GM21786 (cell line): ENCODE measurements around the gene KLK10.

Source experiments
- ATAC-seq: cut with Tn5 transposase; IDR thresholded peaks from one replicate; pipeline ENCODE4 v1.9.1; 2021; ENCODE audit not compliant: unreplicated experiment

KLK10 gene, protein sequence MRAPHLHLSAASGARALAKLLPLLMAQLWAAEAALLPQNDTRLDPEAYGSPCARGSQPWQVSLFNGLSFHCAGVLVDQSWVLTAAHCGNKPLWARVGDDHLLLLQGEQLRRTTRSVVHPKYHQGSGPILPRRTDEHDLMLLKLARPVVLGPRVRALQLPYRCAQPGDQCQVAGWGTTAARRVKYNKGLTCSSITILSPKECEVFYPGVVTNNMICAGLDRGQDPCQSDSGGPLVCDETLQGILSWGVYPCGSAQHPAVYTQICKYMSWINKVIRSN

GRCh38 chr19:51019544-51019925, at the start of gene KLK10:
TSS of gene KLK10 (minus strand) at chr19:51019709. CDS start at chr19:51019130, 579 bp downstream.
- ATAC-seq, result no peak

- ATAC-seq, result no peak
Observed at GRCh38 chr19:51066393-51067186, 47.1 kb upstream of the KLK10 start.

GRCh38 chr19:51065221-51065960, 45.9 kb upstream of the KLK10 start:
- ATAC-seq, result no peak

- no peak for ATAC-seq
Observed at GRCh38 chr19:51064534-51065220, 45.2 kb upstream of the KLK10 start, which contains the start of gene KLK13. TSS of gene KLK13 (minus strand) at chr19:51065092. CDS start at chr19:51065067, 25 bp downstream.

DNA sequence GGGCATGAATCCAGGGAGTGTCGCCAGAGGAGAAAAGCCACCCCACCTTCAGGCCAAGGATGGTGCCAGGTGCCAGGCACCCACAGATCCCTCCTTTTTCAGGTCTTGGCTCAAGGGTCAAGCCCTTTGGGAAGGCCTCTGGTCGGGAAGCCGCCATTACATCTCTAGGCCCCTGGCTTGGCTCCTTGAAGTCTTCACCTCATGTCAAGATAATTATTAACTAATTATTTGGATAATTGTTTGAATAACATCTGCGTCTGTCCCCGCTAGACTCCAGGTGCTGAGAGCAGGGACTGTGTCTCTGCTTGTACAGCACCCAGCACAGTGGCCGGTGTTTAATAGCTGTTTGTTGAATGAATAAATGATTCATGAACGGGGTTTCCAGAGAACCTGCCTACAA, 44.2 kb upstream of the KLK10 start:
- ATAC-seq, result no peak

DNA sequence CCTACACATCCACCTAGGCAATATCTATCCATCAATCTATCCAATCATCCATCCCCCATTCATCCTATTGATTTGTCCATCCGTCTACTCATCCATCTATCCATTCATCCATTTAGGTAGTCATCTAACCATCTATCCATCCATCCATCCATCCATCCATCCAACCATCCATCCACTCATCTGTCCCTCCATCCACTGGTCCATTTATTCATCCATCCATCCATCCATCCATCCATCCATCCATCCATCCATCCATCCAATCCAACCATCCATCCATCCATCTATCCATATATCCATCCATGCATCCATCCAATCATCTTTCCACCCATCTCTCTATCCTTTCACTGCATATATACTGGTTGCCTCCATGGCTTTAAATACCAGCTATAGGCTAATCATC, 41.5 kb upstream of the KLK10 start:
- ATAC-seq, result no peak

DNA sequence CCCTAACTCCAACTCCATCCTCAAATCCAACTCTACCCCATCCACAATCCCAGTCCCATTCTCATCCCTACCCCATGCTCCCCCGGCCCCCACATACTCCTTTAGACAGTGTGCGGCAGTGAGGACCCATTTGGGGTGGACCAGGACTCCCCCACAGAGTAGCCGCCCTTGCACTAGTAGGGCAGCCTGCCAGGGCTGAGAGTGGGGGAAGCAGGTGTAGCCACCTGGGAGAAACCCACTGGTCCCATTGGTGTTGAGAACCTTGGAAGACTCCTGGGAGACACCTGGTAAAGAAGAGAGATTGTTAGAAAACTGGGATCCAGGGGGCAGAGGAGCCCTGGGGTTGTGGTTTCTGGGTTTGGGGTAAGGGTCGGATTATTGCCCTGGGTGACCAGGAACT, 40.8 kb upstream of the KLK10 start:
- no peak for ATAC-seq

- ATAC-seq, result no peak
Observed at GRCh38 chr19:51059715-51060114, 40.2 kb upstream of the KLK10 start.

GRCh38 chr19:51055866-51056265, 36.4 kb upstream of the KLK10 start:
- ATAC-seq, result no peak

DNA sequence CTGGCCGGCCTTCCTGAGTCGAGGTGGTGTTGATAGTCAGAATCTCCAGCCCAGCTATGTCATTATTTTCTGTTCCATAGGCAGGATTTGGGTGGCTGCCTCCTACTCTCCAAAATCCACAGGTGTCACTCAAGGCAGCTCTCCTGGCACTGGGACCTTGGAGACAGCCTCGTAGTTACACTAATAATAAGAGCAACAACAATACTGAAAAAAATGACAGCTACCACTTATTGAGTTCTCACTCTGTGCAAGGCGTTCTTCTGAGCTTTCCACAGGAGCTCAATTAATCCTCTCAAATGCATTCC, 27.5 kb upstream of the KLK10 start:
- ATAC-seq, result no peak

GRCh38 chr19:51044327-51044726, 24.8 kb upstream of the KLK10 start:
- ATAC-seq, result no peak

DNA sequence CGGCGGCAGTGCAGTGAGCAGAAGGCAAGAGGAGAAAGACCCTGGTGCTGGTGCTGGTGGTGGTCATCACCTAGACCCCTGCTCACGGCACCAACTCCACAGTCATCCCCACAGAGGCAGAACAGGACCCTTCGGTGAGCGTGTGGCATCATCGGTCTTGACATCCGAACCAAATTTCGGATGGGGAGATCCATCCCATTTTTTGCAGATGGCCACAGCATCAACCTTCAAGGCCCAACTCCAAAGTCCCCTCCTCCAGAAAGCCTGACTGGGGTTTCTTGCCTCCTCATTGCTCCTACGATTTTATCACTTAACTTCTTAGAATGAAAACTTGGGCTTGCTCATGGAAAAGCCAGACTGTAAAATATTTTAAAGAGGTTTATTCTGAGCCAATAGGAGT, 24.0 kb upstream of the KLK10 start:
- no peak for ATAC-seq

GRCh38 chr19:51040151-51040550, 20.6 kb upstream of the KLK10 start:
- no peak for ATAC-seq

DNA sequence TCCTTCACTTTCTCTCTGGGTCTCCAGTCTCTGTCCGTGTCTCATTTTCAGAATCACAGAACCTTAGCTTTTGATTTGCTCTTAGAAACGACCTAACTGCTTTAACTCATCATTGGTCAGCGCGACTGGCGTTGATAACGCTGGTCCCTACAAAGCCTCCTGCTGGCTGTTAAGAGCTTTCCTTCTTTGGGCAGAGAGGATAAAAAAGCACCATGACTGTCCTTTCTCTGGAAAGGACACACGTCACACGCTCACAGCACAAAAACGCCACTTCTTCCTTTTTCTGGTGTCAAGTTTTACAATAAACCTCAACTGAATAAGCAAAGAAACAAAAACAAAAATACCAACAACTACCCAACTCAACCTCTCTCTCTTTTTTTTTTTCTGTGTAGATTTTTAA, 17.0 kb upstream of the KLK10 start:
- ATAC-seq, result no peak

DNA sequence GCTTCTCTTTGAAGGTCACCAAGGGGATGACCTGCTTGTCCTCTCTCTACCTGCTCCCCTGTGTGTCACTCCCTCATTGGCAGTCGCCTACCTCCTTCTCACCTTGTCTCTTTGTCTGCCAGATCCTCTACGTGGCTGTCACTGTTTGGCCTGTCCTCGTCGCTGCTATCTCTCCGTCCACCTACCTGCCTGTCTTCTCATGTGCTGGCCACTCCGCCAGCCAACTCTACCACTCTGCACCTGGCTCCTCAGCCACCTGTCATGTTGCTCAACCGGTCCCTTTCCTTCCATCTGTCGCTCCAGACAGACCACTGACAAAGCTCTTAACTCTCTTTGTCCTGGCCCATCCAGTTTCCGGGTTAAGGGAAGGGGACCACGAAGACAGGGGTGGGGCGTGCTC, 15.2 kb upstream of the KLK10 start, which contains the start of gene KLK12:
Gene KLK12, minus strand, starts transcription at position 299 of the 400 bp plus-strand sequence. CDS start 381 bp downstream, outside the sequence.
- ATAC-seq, result no peak

DNA sequence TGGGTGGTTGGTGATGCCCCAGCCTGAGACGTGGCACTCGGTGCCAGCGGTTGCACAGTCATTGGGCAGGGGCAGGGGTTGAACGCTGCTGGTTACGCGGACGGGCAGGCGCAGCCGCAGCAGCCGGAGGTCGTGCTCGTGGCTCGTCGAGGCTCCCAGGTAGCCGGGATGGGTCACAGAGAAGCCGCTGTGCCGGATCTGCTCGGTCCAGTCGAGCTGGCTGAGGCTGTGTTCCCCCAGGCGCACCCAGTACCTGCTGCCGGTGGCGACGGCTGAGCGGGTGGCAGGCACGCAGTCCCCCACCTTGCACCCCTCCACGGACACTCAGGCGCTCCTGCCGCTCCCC, 12.3 kb upstream of the KLK10 start:
- ATAC-seq, result no peak

- ATAC-seq, result no peak
Observed at GRCh38 chr19:51031220-51031879, 11.8 kb upstream of the KLK10 start.

- ATAC-seq, result no peak
Observed at GRCh38 chr19:51030631-51031030, 11.1 kb upstream of the KLK10 start.

DNA sequence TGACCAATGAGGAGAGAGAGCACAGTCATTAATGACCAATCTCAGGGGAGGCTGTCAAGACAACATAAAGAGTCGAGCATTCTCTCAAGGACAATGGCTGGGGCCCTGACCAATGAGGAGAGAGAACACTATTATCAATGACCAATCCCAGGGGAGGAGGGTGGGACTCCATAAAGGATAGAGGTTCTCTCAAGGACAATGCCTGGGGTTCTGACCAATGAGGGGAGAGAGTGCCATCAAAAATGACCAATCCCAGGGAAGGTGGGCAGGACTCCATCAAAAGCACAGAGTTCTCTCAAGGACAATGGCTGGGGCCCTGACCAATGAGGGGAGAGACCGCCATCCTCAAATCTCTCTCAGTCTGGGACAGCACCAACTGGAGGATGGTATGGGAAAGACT, 10.2 kb upstream of the KLK10 start:
- no peak for ATAC-seq

GRCh38 chr19:51027873-51028272, 8.4 kb upstream of the KLK10 start:
- ATAC-seq, result no peak
